RWPE1 (cell line): ENCODE data around the gene SLC27A1.
"Not testable (repeated sequence)": the region's sequence is repeated elsewhere in the genome, so short reads cannot be mapped to it uniquely, and the experiment has no call there.

ENCODE experiments used
- CTCF ChIA-PET: fragments of 350-600 bp; sonication (Branson Sonifier 250); formaldehyde crosslinking; extraction: SDS; loops from one replicate; lab custom pipeline; 2021; lab: Yijun Ruan, JAX
- POLR2A ChIA-PET: fragments of 400-600 bp; formaldehyde crosslinking; extraction: SDS; loops from one replicate; lab custom pipeline; 2020; ENCODE audit warnings: antibody characterized with exemption; ENCODE audit not compliant: low non-redundant PET; lab: Yijun Ruan, JAX
- DNase-seq: peaks from one replicate; pipeline ENCODE4 v3.0.0; 2012; ENCODE audit warnings: low spot score
- H3K27ac ChIP-seq: fragments of 450-650 bp; 2 replicates; pipeline ENCODE4 v1.5.1; 2017
- TF ChIP-seq, protein P1 (sequence below): fragments of 450-650 bp; conservative IDR thresholded peaks from 2 replicates; pipeline ENCODE4 v1.5.1; 2017; ENCODE audit warnings: low read depth, mild to moderate bottlenecking

The SLC27A1 gene

DNA sequence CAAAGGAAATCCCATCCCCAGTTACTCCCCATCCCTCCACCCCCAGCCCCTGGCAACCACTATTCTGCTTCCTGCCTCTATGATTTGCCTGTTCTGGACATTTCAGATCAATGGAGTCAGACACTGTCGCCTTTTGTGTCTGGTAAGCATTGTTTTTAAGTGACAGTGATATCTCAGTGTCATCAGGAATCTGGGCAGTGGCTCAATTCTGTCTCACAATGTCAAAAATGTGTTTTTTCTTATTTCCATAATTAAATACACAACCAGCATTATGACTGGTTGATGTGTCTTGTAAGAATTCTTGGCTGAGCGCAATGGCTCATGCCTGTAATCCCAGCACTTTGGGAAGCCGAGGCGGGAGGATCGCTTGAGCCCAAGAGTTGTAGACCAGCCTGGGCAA lies 21.0 kb downstream of the SLC27A1 start:
- CTCF ChIA-PET: interaction anchor here (0.7 kb wide), 2 partner anchors 79 to 205 kb away, joined by 5 read pairs; no protein-coding TSS in a partner anchor

DNA sequence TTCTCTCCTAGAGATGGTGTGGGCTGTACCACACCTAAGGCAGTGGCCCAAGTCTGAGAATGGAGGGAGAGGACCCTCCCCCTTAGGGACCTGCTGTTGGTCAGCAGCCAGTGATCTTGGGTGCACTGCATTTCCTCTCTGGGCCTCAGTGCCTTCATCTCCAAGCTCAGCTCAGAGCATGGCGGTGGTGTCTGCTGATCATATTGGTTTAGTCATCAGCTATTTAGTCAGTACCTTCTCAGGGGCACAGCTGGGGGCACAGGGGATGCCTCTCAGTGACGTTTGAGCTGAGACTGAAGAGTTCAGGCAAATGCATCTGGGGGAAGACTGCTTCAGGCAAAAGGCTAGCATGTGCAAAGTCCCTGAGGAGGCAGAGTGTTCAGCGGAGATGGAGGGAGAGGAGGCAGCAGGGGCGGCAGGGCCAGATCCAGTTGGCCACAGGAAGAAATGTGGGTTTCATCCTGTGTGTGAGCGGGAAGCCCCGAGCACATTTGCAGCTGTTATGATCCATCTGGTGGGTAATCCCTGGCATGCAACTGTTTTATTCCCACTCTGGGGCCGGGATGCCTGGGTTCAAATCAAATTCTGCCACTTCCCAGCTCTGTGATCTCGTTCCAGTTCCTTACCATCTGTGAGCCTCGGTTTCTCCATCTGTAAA lies 25.4 kb downstream of the SLC27A1 start:
- peak overlapping the region; percentile 27 for H3K27ac ChIP-seq
- TF ChIP-seq, protein P1, sequence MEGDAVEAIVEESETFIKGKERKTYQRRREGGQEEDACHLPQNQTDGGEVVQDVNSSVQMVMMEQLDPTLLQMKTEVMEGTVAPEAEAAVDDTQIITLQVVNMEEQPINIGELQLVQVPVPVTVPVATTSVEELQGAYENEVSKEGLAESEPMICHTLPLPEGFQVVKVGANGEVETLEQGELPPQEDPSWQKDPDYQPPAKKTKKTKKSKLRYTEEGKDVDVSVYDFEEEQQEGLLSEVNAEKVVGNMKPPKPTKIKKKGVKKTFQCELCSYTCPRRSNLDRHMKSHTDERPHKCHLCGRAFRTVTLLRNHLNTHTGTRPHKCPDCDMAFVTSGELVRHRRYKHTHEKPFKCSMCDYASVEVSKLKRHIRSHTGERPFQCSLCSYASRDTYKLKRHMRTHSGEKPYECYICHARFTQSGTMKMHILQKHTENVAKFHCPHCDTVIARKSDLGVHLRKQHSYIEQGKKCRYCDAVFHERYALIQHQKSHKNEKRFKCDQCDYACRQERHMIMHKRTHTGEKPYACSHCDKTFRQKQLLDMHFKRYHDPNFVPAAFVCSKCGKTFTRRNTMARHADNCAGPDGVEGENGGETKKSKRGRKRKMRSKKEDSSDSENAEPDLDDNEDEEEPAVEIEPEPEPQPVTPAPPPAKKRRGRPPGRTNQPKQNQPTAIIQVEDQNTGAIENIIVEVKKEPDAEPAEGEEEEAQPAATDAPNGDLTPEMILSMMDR: no peak
- no peak for DNase-seq
- POLR2A ChIA-PET: no interaction called here
- CTCF ChIA-PET: interaction anchor here (0.6 to 1.6 kb wide), 23 partner anchors 8 to 737 kb away, joined by 3 to 12 read pairs (median 3); no protein-coding TSS in a partner anchor

More for the DNA sequence above, 21.0 kb downstream of the SLC27A1 start:
- DNase-seq: no peak
- H3K27ac ChIP-seq: 0 out of 2 replicates have a peak overlapping the region, but pooled peaks have one; percentile 23
- POLR2A ChIA-PET: no interaction called here
- TF ChIP-seq, protein P1: no peak

DNA sequence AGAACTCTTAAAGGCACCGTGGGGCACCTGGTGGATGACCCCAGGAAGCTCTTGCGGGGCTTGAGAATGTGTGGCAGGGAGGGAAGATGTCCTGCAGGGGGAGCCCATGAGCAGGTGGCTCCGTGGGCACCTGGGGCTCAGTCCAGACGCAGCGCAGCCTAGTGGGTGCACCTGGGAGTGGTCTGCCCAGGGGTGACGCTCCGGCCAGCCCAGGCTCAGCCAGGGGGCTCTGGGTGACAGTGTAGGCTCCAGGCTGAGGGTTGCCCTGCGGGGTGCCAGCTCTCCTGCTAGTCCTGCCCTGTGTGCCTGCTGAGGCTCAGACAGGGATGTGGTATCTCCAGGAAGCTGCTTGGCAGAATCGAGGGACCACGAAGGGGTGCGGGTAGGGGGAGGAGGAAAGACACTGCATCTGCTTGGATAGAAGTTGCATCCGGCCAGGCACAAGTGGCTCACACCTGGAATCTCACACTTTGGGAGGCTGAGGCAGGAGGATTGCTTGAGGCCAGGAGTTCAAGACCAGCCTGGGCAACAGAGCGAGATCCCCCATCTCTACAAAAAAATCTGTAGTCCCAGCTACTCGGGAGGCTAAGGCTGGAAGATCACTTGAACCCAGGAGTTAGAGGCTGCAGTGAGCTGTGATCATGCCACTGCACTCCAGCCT lies 26.1 kb downstream of the SLC27A1 start:
- ChIA-PET POLR2A (no interaction called here), CTCF (interaction anchor here (0.6 to 1.6 kb wide), 22 partner anchors 9 to 736 kb away, joined by 3 to 12 read pairs (median 4); no protein-coding TSS in a partner anchor)
- TF ChIP-seq, protein P1: peak; percentile 94
- H3K27ac ChIP-seq: peak overlapping the region; percentile 27
- DNase-seq: peak; percentile 66

DNA sequence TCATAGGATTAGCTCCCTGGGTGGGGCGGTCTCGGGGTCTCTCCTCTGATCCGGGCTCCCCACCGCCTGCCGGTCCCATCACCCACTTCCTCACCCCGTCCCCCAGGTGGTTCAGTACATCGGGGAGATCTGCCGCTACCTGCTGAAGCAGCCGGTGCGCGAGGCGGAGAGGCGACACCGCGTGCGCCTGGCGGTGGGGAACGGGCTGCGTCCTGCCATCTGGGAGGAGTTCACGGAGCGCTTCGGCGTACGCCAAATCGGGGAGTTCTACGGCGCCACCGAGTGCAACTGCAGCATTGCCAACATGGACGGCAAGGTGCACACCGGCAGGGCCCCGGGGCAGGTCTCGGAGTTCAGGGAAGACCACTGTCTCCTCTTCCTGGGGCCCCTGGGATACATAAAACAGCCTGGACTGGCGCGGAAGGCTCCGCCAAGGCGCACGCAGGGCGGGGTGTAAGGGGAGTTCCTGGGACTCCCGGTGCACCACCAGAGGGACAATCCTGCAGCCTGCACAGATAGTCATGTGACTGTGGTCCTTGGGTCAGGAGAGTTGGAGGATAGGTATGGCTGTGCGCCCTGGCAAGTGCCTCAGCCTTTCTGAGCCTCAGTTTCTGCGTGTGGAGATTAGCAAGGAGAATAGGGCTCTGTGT lies 26.9 kb downstream of the SLC27A1 start:
- ChIA-PET POLR2A (no interaction called here), CTCF (interaction anchor here (0.6 to 1.6 kb wide), 3 partner anchors 8 to 612 kb away, joined by 3 to 10 read pairs (median 6); no protein-coding TSS in a partner anchor)
- no peak for DNase-seq
- TF ChIP-seq, protein P1: no peak
- H3K27ac ChIP-seq: peak overlapping the region; percentile 27; the same call in 1 of the 2 replicates

DNA sequence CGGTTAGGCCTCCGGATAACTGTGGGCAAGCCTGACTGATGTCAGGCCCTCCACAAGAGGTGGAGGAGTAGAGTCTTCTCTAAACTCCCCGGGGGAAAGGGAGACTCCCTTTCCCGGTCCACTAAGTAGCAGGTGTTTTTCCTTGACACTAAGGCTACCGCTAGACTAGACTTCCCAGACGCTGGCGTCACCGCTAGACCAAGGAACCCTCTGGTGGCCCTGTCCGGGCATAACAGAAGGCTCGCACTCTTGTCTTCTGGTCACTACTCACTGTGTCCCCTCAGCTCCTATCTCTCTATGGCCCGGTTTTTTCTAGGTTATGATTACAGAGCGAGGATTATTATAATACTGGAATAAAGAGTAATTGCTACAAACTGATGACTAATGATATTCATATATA lies 28.7 kb downstream of the SLC27A1 start:
- peak overlapping the region; percentile 66 for H3K27ac ChIP-seq
- DNase-seq, POLR2A ChIA-PET, CTCF ChIA-PET: not testable (repeated sequence)

DNA sequence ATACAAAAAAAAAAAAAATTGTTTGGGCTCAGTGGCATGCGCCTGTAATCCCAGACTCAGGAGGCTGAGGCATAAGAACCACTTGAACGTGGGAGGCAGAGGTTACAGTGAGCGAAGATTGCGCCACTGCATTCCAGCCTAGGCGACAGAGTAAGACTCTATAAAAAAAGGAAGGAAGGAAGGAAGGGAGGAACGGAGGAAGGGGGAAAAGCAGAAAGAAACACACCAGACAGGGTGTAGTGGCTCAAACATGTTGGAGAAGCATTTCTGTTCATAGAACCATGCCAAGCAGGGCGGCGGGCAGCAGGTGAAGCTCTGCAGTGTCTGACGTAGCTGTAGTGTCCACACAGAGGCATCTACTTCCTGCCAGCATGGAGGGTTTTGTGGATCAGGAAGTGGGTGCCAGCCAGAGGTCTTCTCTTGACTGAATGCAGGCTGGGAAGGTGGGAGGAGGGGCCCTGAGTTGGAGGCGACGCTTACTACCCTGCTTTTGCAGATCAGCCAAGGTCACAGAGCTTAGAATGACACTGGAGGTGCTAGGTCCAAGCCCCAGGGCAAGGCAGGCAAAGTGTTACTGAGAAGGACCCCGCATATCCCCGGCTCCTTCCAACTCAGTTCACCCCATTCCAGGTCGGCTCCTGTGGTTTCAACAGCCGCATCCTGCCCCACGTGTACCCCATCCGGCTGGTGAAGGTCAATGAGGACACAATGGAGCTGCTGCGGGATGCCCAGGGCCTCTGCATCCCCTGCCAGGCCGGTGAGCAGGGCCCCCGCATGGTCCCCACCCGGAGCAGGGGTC lies 29.5 kb downstream of the SLC27A1 start:
- TF ChIP-seq, protein P1: no peak
- ChIA-PET CTCF (interaction anchor here (0.5 kb wide), 1 partner anchor 49 kb away, joined by 3 read pairs; no protein-coding TSS in a partner anchor), POLR2A (interaction anchor here (0.6 kb wide), 1 partner anchor 318 kb away, joined by 12 read pairs; no protein-coding TSS in a partner anchor)
- no peak for DNase-seq
- peak overlapping the region; percentile 66 for H3K27ac ChIP-seq
